Activated CD8-positive, alpha-beta T cell treated with anti-CD3 and anti-CD28 coated beads for 36 hours (primary cell): ENCODE data around the gene RAB28. TPM values are rescaled to one million over a fixed set of nuclear protein-coding genes. Genes with fewer than 3 reads are reported as not detected.

ENCODE experiments used
- ATAC-seq: fragments of 200-7000 bp; cut with Tn5 transposase; one replicate; pipeline ENCODE4 v1.10.0; 2021; ENCODE audit warnings: mild to moderate bottlenecking, moderate library complexity
- CTCF ChIA-PET: fragments of 350-600 bp; sonication (Branson Sonifier 250); formaldehyde crosslinking; loops from one replicate; lab custom pipeline; 2021; ENCODE audit warnings: antibody characterized with exemption; lab: Charles Lee
- POLR2A ChIA-PET: fragments of 350-600 bp; sonication (Branson Sonifier 250); formaldehyde crosslinking; loops from one replicate; lab custom pipeline; 2021; ENCODE audit warnings: antibody characterized with exemption; lab: Charles Lee
- DNase-seq: peaks from one replicate; pipeline ENCODE4 v3.0.0-alpha.2; 2020
- H3K27ac Mint-ChIP-seq: one replicate; pipeline ENCODE4 v1.8.0; 2021; ENCODE audit warnings: mild to moderate bottlenecking, mixed read lengths
- H3K27me3 Mint-ChIP-seq: one replicate; pipeline ENCODE4 v1.8.0; 2021; ENCODE audit warnings: mixed read lengths
- H3K36me3 Mint-ChIP-seq: one replicate; pipeline ENCODE4 v1.8.0; 2021; ENCODE audit warnings: low read depth, mixed read lengths
- H3K4me1 Mint-ChIP-seq: one replicate; pipeline ENCODE4 v1.8.0; 2021; ENCODE audit warnings: low read depth, mixed read lengths
- H3K4me3 Mint-ChIP-seq: one replicate; pipeline ENCODE4 v1.8.0; 2021; ENCODE audit warnings: mild to moderate bottlenecking, moderate library complexity, mixed read lengths
- H3K9me3 Mint-ChIP-seq: one replicate; pipeline ENCODE4 v1.8.0; 2021; ENCODE audit warnings: mixed read lengths
- intact Hi-C: fragments of 100-400 bp; cut with micrococcal nuclease; formaldehyde crosslinking; loops from one replicate; pipeline ENCODE4 v1.10.0; 2022
- total RNA-seq, 2 experiments: library from RNA; stranded (reverse); gene quantifications; one replicate each; pipeline ENCODE4 v1.2.3, GENCODE V29; 2021
- TF ChIP-seq, protein P1 (sequence below): fragments of 200-600 bp; IDR thresholded peaks from one replicate; pipeline ENCODE4 v1.8.0; 2022; ENCODE audit warnings: antibody characterized with exemption, mild to moderate bottlenecking

Gene RAB28
- total RNA-seq, 2 experiments from 2014 or later = 12.5 to 13.1 TPM

DNA sequence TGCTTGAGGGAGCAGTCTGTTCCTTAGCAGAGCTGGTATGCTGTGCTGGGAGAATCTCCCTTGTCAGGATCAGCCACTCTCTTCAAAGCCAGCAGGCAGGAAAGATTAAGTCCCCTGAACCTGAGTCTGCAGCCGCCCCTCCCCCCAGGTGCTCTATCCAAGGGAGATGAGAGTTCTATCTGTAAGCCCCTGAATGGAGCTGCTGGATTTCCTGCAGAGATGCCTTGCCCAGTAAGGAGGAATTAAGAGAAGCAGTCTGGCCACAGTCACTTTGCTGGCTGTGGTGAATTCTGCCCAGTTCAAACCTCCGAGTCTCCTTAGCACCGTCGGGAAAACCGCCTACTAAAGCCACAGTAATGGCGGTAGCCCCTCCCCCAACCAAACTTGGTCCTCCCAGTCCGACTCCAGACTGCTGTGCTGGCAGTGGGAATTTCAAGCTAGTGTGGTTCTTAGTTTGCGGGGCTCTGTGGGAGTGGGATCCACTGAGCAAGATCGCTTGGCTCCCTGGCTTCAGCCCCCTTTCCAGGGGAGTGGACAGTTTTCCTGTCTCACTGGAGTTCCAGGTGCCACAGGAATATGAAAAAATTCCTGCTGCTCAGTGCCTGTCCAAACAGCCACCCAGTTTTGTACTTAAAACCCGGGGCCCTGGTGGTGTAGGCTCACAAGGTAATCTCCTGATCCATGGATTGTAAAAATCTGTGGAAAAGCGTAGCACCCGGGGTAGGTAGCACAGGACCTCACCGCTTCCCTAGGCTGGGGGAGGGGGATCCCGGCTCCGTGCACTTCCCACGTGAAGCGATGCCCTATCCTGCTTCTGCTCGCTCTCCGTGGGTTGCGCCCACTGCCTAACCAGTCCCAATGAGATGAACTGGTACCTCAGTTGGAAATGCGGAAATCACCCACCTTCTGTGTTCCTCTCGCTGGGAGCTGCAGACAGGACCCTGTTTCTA lies 38.0 kb downstream of the RAB28 start:
- Mint-ChIP-seq H3K4me1 (no peaks in the 10 kb centered on the region), H3K27me3 (no peaks in the 10 kb centered on the region), H3K9me3 (peaks cover 3% of the 10 kb centered on the region), H3K36me3 (peaks cover 20% of the 10 kb centered on the region), H3K27ac (no peak overlapping the region), H3K4me3 (no peak overlapping the region)
- ATAC-seq (no peak), DNase-seq (no peak)
- TF ChIP-seq, protein P1, sequence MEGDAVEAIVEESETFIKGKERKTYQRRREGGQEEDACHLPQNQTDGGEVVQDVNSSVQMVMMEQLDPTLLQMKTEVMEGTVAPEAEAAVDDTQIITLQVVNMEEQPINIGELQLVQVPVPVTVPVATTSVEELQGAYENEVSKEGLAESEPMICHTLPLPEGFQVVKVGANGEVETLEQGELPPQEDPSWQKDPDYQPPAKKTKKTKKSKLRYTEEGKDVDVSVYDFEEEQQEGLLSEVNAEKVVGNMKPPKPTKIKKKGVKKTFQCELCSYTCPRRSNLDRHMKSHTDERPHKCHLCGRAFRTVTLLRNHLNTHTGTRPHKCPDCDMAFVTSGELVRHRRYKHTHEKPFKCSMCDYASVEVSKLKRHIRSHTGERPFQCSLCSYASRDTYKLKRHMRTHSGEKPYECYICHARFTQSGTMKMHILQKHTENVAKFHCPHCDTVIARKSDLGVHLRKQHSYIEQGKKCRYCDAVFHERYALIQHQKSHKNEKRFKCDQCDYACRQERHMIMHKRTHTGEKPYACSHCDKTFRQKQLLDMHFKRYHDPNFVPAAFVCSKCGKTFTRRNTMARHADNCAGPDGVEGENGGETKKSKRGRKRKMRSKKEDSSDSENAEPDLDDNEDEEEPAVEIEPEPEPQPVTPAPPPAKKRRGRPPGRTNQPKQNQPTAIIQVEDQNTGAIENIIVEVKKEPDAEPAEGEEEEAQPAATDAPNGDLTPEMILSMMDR = no peak
- intact Hi-C loops = no loop called here
- CTCF ChIA-PET = no interaction called here
- POLR2A ChIA-PET = no interaction called here

DNA sequence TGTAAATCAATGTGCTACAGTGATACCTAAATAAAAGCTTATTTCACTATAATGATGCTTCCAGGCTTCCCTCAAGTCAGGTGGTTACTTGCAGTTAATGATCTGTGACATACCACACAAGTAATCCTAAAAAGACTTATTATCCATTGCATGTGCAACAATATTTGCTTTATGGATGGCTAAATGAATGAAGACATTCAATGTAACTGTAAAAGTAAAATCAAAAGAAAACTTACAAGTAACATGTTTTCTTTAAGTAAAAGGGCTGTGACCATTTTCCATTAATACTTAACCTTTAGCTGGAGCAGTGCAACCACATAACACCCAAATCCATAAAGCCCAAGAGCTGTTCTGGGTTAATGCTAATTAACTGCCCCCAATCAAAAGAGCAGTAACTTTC lies 42.6 kb downstream of the RAB28 start:
- Mint-ChIP-seq H3K4me1 (peaks cover 4% of the 10 kb centered on the region), H3K36me3 (peaks cover 40% of the 10 kb centered on the region), H3K9me3 (peaks cover 5% of the 10 kb centered on the region), H3K4me3 (no peak overlapping the region), H3K27ac (no peak overlapping the region), H3K27me3 (no peaks in the 10 kb centered on the region)
- POLR2A ChIA-PET = no interaction called here
- DNase-seq (no peak), ATAC-seq (no peak)
- intact Hi-C loops = no loop called here
- TF ChIP-seq, protein P1 = no peak
- CTCF ChIA-PET = interaction anchor here (1.3 kb wide), 1 partner anchor 10 kb away, joined by 8 read pairs; no protein-coding TSS in a partner anchor

DNA sequence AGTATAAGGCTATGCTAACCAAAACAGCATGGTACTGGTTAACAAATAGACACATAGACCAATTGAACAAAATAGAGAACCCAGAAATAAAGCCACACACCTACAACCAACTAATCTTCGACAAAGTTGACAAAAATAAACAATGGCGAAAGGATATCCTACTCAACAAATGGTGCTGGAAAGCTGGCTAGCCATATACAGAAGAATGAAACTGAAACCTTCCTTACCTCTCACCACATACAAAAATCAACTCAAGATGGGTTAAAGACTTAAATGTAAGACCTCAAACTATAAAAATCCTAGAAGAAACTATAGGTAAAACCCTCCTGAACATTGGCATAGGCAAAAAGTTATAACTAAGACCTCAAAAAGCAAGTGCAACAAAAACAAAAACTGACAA lies 47.2 kb downstream of the RAB28 start:
- peaks cover 37% of the 10 kb centered on the region for H3K36me3 Mint-ChIP-seq
- peaks cover 27% of the 10 kb centered on the region for H3K4me1 Mint-ChIP-seq
- H3K4me3 Mint-ChIP-seq = no peak overlapping the region
- H3K27ac Mint-ChIP-seq = no peak overlapping the region
- H3K27me3 Mint-ChIP-seq = no peaks in the 10 kb centered on the region
- ATAC-seq (no peak), DNase-seq (no peak)
- peaks cover 15% of the 10 kb centered on the region for H3K9me3 Mint-ChIP-seq
- intact Hi-C loops = no loop called here
- CTCF ChIA-PET = no interaction called here
- POLR2A ChIA-PET = no interaction called here
- TF ChIP-seq, protein P1 = no peak

DNA sequence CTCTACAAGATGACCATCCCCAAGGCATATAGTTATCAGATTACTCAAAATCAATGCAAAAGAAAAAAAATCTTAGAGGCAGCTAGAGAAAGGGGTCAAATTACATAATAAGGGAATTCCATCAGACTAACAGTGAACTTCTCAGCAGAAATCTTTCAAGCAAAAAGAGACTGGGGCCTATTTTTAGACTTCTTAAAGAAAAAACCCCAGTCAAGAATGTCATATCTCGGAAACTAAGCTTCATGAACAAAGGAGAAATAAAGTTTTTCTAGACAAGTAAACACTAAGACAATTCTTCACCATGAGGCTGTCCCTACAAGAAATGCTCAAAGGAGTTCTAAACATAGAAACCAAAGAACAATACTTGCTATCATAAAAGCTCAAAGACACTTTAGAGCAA lies 51.7 kb downstream of the RAB28 start:
- TF ChIP-seq, protein P1 = no peak
- Mint-ChIP-seq H3K4me1 (peaks cover 29% of the 10 kb centered on the region), H3K36me3 (peaks cover 20% of the 10 kb centered on the region), H3K4me3 (no peak overlapping the region), H3K9me3 (peaks cover 15% of the 10 kb centered on the region), H3K27me3 (no peaks in the 10 kb centered on the region), H3K27ac (no peak overlapping the region)
- no peak for DNase-seq
- intact Hi-C loops = no loop called here
- POLR2A ChIA-PET = no interaction called here
- ATAC-seq = no peak
- CTCF ChIA-PET = interaction anchor here (0.7 to 2.2 kb wide), 4 partner anchors 16 to 64 kb away, joined by 3 to 12 read pairs (median 4); no protein-coding TSS in a partner anchor
